Ishikawa (cell line): ENCODE data around the gene ZNF582.

Source experiments
- CEBPB ChIP-seq: IDR thresholded peaks from 2 replicates; pipeline ENCODE4 v1.6.1; 2012
- FOXM1 ChIP-seq: IDR thresholded peaks from 2 replicates; pipeline ENCODE4 v1.6.1; 2012; ENCODE audit warnings: low read depth, borderline replicate concordance
- TCF12 ChIP-seq: IDR thresholded peaks from 2 replicates; pipeline ENCODE4 v1.6.1; 2012; ENCODE audit warnings: low read depth
- YY1 ChIP-seq: IDR thresholded peaks from 2 replicates; pipeline ENCODE4 v1.6.1; 2012; ENCODE audit warnings: low read depth
- TF ChIP-seq, protein P1 (sequence below): IDR thresholded peaks from 2 replicates; pipeline ENCODE4 v1.6.1; 2012; ENCODE audit warnings: low read depth, mild to moderate bottlenecking
- TF ChIP-seq, protein P2 (sequence below): IDR thresholded peaks from 2 replicates; pipeline ENCODE4 v1.6.1; 2012

DNA sequence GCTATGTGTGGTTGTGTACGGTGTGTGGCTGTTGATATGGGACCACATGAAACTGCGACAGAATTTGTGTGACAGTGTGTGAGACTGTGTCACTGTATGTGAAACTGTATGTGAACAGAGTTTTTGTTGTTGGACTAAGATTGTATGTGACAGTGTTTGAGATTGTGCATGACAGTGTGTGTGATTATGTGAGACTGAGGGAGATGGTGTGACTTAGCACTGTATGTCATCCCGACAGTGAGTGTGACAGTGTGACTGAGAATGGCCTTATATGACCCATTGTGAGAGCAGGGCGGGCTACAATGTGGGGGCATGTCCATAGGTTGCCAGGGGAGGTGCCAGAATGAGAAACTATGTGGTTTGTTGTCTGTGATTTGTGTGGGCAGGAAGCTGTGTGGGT lies 11.7 kb upstream of the ZNF582 start:
- TF ChIP-seq, protein P1, sequence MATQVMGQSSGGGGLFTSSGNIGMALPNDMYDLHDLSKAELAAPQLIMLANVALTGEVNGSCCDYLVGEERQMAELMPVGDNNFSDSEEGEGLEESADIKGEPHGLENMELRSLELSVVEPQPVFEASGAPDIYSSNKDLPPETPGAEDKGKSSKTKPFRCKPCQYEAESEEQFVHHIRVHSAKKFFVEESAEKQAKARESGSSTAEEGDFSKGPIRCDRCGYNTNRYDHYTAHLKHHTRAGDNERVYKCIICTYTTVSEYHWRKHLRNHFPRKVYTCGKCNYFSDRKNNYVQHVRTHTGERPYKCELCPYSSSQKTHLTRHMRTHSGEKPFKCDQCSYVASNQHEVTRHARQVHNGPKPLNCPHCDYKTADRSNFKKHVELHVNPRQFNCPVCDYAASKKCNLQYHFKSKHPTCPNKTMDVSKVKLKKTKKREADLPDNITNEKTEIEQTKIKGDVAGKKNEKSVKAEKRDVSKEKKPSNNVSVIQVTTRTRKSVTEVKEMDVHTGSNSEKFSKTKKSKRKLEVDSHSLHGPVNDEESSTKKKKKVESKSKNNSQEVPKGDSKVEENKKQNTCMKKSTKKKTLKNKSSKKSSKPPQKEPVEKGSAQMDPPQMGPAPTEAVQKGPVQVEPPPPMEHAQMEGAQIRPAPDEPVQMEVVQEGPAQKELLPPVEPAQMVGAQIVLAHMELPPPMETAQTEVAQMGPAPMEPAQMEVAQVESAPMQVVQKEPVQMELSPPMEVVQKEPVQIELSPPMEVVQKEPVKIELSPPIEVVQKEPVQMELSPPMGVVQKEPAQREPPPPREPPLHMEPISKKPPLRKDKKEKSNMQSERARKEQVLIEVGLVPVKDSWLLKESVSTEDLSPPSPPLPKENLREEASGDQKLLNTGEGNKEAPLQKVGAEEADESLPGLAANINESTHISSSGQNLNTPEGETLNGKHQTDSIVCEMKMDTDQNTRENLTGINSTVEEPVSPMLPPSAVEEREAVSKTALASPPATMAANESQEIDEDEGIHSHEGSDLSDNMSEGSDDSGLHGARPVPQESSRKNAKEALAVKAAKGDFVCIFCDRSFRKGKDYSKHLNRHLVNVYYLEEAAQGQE: no peak
- TF ChIP-seq YY1 (no peak), FOXM1 (no peak), TCF12 (no peak), CEBPB (no peak)
- TF ChIP-seq, protein P2, sequence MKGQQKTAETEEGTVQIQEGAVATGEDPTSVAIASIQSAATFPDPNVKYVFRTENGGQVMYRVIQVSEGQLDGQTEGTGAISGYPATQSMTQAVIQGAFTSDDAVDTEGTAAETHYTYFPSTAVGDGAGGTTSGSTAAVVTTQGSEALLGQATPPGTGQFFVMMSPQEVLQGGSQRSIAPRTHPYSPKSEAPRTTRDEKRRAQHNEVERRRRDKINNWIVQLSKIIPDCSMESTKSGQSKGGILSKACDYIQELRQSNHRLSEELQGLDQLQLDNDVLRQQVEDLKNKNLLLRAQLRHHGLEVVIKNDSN: no peak
